ENCODE data around the gene SCG2.

GRCh38 chr2:223576873-223577272 is 25.3 kb downstream of the SCG2 start:
- no peak for TF ChIP-seq CTCF (IDR thresholded peaks at IDR 0.05)
- TF ChIP-seq USF2 (CRISPR knock-in tag; IDR thresholded peaks at IDR 0.05): no peak
- no peak for TF ChIP-seq NR2C2 (CRISPR knock-in tag; IDR thresholded peaks at IDR 0.05)
- no peak for TF ChIP-seq SMAD4 (CRISPR knock-in tag; IDR thresholded peaks at IDR 0.05)
- TF ChIP-seq TEAD4 (CRISPR knock-in tag; IDR thresholded peaks at IDR 0.05): no peak
- TF ChIP-seq MAX (CRISPR knock-in tag; IDR thresholded peaks at IDR 0.05): no peak
- TF ChIP-seq IRF2 (CRISPR knock-in tag; IDR thresholded peaks at IDR 0.05; ENCODE audit: borderline replicate concordance, low read depth): no peak
- no peak for TF ChIP-seq FOXK1 (CRISPR knock-in tag; IDR thresholded peaks at IDR 0.05)
